Activated CD8-positive, alpha-beta memory T cell treated with anti-CD3 and anti-CD28 coated beads for 24 hours (primary cell): ENCODE data around the gene MEI1.
"Not testable (repeated sequence)": the region's sequence is repeated elsewhere in the genome, so short reads cannot be mapped to it uniquely, and the experiment has no call there.

Experiments used
- DNase-seq: peaks from one replicate; pipeline ENCODE4 v3.0.0-alpha.2; 2020

MEI1 gene, protein sequence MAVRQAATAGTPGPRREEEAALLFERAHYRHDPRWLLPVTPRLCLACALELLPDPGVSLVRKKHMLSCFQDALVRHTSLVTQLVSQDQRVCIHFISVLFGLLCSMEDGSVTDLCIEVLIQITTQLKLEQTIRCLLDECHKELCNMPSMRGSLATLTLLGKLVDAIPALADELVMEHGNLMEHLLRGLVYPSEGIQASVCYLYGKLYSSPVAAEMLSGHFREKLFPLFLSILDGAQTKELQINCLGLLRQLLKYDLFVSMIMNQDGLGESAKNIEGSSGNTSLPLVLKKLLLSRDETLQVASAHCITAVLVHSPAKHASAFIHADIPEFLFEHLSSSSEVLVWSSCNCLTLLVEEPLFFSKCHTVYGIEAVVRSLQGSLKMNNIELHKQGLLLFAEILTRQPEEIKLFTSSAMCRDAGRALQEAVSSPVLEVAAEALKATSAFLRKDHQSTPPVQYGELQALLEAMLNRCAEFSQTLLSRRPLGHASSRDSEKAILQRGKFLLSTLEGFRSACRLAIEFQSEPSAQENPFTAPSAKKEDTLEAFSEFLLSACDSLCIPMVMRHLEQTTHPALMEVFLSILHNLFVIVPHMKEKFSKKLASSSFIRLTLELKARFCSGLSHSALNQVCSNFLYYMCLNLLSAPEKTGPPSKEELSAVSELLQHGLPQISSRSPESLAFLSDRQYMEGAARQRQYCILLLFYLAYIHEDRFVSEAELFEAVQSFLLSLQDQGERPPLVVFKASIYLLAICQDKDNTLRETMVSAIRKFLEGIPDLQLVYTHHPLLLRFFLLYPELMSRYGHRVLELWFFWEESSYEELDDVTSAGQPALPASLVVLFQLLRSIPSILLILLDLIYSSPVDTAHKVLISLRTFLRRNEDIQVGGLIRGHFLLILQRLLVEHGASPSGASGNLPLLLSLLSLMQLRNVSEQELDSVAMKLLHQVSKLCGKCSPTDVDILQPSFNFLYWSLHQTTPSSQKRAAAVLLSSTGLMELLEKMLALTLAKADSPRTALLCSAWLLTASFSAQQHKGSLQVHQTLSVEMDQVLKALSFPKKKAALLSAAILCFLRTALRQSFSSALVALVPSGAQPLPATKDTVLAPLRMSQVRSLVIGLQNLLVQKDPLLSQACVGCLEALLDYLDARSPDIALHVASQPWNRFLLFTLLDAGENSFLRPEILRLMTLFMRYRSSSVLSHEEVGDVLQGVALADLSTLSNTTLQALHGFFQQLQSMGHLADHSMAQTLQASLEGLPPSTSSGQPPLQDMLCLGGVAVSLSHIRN

DNA sequence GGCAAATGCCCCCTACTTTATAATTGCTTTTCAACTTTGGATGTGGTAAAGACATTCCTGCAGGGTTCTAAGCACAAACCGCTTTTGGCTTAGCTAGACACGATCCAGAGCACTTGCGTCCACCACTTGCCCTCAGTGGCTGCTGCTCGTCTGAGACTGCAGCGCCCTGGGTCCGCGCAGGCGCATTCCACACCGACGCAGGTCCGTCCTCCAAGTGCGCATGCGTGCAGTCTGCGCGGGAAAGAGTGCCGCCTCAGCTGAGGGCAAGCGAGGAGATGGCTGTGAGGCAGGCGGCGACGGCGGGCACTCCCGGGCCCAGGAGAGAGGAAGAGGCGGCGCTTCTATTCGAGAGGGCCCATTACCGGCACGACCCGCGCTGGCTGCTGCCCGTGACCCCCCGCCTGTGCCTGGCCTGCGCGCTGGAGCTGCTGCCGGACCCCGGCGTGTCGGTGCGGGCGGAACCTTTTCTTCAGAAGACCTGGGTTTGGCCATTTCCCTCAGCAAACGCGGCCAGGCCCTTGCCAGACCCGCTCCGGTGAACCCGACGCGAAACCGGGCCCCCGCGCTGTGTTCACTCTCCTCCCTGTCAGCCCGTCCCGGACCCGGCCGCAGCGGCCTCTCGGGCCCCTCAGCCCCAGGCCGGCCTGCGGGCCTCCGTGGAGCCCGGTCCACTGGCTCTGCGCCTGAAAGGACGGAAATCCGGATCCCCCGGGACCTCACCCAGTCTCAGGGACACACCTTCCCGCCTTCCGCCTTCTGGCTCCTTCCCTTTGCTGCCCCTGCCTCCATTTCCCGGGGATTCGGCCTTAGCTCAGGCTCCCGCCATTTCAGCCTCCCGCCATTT, at the start of gene MEI1:
TSS of gene MEI1 (plus strand) at position 240 of the 844 bp plus-strand sequence. CDS start at position 276, 36 bp downstream.
- peak; percentile 96 for DNase-seq

DNA sequence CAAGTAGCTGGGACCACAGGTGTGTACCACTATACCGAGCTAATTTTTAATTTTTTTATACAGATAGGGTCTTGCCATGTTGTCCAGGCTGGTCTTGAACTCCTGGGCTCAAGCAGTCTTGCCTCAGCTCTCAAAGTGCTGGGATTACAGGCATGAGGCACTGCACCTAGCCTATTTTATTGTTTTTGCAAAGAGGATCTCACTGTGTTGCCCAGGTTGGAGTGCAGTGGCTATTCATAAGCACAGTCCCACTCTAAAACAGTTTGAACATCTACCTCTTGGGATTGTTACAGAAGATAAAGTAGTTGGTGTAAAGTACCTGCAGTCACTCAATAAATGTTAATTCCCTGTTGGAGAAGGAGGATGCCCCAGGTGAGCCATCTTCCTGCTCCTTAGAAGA, 49.1 kb upstream of the MEI1 start:
- DNase-seq: no peak

DNA sequence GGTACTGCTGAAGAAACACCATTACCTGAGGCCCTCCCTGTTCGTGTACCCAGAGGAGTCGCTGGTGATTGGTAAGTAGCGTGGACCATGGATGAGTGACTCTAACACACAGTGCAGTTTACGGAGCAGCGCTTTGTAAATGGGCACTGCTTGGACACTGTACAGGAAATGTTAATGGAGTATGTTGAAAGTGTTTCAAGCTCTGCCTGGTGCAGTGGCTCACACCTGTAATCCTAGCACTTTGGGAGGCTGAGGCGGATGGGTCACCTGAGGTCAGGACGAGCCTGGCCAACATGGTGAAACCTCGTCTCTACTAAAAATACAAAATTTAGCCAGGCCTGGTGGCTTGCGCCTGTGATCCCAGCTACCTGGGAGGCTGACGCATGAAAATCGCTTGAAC, 48.5 kb upstream of the MEI1 start:
- no peak for DNase-seq

DNA sequence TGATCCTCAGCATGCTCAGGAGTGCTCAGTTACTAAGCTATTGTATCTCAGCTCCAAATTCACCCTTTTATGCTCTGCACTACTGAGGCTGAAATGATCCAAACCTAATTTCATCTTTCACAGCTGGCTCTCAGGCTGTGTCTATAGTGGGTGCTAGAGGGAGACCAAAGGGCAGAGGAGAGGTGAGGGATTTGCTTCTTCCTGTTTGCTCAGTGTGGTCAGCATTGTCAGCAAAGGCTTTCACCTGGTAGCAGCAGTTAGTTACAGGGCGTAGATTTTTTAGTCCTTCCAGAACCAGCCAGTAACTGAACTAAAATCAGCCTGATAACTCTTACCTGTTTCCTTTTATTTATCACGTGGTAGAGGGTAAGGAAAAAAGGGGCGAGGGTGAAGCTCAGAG, 45.0 kb upstream of the MEI1 start:
- DNase-seq: no peak

DNA sequence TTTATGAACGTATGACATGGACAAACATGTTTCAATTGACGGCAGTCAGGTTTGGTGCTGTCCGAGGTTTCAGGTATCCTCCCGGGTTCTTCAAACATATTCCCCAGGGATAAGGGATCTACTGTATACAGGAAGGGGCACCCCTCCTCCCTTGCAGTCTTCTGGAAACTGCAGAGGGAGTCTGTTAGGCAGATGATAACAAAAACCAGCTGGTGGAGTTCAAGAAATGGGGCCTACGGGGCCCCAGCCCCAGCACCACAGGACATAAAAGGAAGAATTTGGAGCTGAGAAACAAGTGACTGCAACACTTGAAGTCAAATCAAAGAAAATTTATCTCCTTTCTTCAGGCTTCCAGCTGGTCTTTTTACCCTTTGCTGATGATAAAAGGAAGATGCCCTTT, 42.7 kb upstream of the MEI1 start:
- no peak for DNase-seq

DNA sequence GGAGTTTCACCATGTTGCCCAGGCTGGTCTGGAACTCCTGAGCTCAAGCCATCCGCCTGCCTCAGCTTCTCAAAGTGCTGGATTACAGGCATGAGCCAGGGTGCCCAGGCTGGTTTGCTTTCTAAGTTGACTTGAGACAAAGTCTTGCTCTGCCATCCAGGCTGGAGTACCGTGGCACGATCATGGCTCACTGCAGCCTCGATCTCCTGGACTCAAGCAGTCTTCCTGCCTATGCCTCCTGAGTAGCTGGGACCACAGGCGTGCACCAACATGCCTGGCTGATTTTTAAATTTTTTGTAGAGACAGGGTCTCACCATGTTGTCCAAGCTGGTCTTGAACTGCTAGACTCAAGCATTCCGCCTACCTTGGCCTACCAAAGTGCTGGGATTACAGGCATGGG, 41.6 kb upstream of the MEI1 start:
- no peak for DNase-seq

DNA sequence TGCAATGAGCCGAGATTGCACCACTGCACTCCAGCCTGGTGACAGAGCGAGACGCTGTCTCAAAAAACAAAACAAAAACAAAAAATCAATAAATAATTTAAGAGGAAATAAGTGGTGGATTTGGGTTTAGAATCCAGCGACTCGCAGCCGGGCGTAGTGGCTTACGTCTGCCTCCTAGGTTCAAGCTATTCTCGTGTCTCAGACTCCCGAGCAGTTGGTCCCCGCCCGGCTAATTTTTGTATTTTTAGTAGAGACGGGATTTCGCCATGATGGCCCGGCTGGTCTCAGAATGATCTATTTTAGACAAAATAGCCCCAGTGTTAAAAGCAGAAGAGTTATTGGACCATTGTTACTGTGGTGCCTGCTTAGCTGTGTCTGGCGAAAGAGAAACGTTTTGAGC, 40.4 kb upstream of the MEI1 start:
- no peak for DNase-seq

DNA sequence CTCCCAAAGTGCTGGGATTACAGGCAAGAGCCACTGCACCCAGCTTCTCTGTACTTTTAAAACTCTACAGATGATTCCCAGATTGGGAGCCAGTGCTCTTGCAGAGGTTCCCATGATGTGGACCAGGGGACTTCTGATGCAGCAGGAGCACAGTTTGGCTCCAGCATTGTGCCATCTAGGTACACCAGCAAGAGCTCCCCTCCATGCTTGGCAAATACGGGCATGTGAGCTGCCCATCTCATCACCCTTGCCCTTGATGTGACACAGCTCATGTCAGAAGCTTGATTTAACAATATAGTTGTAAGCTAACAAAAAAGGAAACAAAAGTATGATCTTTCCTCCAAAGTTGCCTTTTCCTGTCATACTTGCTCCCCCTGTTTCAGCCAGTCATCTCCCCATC, 39.4 kb upstream of the MEI1 start:
- DNase-seq: no peak

DNA sequence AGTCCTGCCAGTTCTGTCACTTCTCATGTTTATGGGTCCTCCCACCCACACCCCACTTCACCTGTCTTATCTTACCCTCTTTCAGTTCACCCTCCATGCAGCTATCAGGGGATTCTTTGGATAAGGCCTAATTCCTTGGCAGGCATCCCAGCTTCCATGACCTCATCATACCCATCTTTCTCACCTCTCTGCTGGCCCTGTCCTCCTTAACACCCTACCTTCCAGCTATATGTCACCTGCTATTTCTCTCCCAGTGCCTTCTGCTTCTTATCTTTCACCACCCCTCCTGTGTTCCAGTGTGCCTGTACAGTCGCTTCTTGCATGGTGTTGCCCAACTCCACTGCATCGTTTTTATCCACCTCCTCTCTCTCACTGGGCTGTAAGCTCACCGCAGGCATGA, 38.9 kb upstream of the MEI1 start:
- DNase-seq: no peak

DNA sequence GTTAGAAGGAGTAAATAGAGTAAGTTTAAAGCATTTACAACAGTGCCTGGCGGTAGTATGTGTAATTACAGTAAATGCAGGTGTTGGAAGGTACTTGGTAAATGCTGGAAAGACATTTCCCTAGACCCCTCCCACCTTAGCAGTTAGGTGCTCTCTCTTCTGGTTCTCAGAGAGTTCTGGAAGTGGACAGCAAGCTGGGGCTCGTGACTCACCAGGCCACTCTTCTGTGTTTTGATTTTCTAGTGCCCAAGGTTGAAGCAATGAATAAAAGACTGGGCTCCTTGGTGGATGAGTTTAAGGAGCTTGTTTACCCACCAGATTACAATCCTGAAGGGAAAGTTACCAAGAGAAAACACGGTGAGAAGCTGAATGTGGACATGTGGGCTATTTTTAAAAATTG, 38.2 kb upstream of the MEI1 start:
- DNase-seq: no peak

DNA sequence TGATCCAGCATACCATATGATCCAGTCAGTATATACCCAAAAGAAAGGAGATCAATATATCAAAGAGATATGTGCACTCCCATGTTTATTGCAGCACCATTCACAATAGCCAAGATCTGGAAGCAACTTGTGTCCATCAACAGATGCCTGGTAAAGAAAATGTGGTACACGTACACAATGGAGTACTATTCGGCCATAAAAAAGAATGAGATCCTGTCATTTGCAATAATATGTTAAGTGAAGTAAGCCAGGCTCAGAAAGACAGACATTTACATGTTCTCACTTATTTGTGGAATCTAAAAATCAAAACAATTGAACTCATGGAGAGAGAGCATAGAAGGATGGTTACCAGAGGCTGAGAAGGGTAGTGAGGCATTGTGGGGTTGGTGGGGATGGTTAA, 37.6 kb upstream of the MEI1 start:
- no peak for DNase-seq

DNA sequence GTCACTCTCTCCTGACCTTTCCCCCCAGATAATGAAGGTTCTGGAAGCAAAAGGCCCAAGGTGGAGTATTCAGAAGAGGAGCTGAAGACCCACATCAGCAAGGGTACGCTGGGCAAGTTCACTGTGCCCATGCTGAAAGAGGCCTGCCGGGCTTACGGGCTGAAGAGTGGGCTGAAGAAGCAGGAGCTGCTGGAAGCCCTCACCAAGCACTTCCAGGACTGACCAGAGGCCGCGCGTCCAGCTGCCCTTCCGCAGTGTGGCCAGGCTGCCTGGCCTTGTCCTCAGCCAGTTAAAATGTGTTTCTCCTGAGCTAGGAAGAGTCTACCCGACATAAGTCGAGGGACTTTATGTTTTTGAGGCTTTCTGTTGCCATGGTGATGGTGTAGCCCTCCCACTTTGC, 35.7 kb upstream of the MEI1 start:
- DNase-seq: not testable (repeated sequence)

DNA sequence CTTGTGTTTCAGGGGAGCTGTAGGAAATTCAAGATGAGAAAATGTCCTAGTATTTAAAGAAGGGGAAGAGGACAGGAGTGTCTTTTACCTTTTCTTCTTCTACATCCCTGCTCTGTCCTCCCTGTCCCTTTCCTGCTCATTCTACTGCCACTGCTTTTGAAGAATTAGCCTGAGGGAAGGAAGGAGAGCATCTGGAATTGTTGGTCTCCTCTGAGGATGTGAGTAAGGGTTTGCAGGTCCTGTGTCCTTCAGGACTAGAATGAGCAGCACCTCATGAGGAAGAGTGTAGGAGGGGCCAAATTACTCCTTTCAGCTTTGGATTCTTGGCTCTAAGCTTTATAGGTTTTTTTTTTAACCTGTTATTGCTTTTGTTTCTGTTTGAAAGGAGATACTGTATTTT, 34.8 kb upstream of the MEI1 start:
- DNase-seq: no peak

DNA sequence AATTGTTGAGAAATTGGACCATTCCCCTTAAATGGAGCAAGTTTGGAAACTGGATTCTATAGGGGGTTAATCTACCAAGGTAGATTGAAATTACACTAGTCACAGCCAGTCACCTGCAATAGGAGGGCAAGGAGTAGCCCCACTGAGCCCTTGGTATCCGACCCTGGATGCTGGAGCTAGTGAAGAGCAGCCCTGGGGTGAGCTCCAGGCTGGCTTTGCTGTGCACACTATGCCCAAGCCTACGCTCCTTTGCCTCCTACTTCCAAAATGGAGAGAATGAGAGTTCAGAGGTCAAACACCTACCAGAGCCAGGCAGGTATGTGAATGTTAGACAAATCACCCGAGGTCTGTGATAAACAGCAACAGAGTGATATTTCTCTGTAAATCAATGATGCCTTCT, 34.4 kb upstream of the MEI1 start:
- DNase-seq: no peak

DNA sequence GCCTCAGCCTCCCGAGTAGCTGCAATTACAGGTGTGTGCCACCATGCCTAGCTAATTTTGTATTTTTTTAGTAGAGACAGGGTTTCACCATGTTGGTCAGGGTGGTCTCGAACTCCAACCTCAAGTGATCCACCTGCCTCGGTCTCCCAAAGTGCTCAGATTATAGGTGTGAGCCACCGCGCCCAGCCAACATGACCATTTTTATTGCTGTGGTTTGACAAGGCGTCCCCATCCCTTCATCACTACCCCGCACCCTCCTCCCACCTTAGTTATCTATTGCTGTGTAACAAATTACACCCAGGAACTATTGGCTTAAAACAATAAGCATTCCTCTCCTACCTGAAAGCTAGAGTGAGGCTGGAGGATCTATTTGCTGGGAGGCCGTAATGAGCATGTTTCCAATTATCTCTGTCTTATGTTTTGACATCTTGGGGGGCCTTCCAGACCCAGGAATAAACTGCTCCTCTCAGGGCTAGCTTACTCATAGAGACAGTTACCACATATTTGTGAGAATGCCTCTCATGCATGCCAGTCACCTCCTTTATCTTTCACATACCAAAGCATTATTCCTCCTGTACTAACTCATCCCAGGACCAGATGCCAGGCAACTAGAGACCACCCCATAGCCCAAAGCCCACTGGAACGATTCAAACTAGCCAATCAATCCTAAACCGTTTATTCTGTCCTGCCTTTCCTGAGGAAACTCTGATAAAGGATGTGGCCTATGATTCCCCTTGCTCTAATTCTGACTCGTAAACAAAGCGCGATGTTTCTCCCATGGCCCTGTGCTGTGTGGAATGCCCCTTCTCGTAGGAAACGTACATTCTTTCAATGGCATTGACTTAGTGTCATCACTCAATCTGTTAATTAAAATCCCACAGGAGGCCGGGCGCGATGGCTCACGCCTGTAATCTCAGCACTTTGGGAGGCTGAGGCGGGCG, 30.1 kb upstream of the MEI1 start:
- no peak for DNase-seq

DNA sequence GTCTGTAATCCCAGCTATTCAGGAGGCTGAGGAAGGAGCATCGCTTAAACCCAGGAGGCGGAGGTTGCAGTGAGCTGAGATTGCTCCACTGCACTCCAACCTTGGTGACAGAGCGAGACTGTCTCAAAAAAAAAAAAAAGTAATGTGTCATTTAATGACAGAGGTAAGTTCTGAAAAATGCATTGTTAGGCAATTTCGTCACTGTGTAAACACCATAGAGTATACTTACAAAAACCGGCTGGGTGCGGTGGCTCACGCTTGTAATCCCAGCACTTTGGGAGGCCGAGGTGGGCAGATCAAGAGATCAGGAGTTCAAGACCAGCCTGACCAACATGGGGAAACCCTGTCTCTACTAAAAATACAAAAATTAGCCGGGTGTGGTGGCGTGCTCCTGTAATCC, 27.2 kb upstream of the MEI1 start:
- not testable (repeated sequence) for DNase-seq

DNA sequence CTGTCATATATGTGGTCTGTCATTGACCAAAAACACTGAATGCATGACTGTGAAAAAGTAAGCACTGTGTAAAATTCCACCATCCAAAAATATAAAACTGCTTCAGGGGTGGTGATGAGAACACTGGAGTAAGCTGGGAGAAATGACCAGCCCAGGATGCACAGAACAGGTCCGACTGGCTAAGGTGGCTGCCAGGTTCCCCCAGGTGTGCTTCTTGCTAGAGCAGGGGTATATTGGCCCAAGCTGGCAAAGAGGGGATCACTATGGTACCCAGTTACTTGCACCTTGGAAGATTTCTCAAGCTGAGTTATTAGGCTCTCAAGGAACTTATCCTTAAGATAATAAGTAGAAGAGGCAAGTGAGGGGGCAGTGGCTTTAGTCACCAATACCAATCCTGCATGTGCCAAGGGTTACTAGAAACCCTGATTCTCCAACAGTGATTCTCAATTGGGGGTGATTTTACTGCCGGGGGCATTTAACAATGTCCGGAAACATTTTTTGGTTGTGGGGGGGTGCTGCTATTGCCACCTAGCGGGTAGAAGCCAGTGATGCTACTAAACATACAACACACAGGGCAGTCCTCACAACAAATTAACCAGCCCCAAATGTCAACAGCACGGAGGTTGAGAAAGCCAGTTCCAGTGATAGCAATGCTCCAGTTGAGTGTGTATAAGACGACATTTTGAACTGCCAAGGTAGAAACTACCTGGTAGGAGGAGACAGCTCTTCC, 26.4 kb upstream of the MEI1 start:
- DNase-seq: no peak

DNA sequence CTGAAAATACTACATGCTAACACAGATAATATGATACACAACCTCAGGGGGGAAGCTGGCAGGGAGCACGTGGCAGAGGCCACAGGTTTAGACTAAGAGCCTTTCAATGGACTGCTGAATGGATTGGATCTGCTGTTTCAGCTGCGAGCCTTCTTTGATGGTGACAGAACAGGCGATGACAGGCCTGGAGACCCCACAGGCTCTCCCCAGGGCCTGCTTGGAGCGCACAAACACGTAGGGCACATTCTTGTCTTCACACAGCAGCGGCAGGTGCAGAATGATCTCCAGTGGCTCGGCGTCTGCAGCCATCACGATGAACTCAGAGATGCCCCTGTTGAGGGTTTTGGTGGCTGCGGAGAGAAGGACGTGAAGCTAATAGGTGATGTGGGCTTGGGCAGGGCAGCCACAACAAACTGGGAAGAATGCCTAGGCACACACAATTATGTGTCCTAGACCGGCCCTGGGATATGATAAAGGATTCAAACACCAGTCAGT, 24.4 kb upstream of the MEI1 start:
- no peak for DNase-seq

DNA sequence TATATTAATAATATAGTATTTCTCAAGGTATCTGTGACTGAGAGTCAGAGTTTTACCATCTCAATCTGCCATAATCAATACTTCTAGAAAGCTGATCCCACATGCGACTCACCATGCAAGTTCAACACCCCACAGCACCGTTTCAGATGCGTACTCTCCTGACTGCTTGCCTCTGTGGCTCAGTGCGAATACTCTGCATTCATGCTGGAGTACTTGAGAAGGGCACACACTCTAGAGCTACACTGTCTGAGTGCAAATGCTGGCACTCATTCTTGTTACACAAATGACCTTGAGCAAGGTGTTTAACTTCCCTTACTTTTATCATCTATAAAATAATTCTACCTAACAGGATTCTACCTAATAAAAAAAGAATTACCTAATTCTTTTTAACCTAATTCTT, 23.2 kb upstream of the MEI1 start:
- DNase-seq: no peak

DNA sequence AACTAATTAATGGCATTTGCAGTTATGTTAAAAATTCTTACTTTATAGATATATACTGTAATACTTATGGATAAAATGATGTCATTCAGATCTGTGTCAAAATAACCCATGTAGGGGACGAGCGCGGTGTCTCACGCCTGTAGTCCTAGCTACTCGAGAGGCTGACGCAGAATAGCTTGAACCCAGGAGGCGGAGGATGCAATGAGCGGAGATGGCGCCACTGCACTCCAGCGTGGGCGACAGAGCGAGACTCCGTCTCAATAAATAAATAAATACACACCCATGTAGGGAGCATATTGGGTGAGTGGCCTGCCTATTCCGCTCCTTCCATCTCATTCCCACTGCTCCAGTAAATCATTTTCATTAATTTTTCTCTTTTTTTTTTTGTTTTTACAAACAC, 17.7 kb upstream of the MEI1 start:
- DNase-seq: no peak
